C1 segment of cervical spinal cord (tissue), 14 donors: ENCODE results near the gene REPIN1.

Experiments
- DNase-seq, 14 donors: peaks; one replicate each; lab custom pipeline; 2025; lab: John Stamatoyannopoulos, UW

The REPIN1 gene

GRCh38 chr7:150360363-150361058, 8.1 kb upstream of the REPIN1 start:
- no peak for DNase-seq

- no peak for DNase-seq
These were observed 7.2 kb upstream of the REPIN1 start for GRCh38 chr7:150361402-150361801.

GRCh38 chr7:150361807-150362621, 6.6 kb upstream of the REPIN1 start:
- DNase-seq: no peak

GRCh38 chr7:150363370-150363769, 5.3 kb upstream of the REPIN1 start:
- DNase-seq: no peak

GRCh38 chr7:150363872-150364271, 4.8 kb upstream of the REPIN1 start:
- DNase-seq: no peak

DNA sequence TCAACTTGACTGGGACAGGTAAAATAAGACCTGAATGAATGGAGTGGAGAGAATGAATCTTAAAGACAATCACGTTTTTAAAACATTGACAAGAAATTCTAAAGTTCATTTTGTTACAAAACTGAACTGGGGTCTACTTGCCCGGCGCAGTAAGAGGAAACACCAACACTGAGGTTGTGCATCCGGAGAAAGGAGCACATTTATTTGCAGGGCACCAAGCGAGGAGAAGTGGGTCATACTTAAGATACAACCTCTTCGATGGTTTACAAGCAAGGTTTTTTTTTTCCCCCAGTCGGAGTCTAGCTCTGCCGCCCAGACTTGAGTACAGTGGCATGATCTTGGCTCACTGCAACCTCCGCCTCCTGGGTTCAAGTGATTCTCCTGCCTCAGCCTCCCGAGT, 3.4 kb upstream of the REPIN1 start:
- DNase-seq: no peak

GRCh38 chr7:150365673-150366398, 2.8 kb upstream of the REPIN1 start:
- DNase-seq: no peak

DNA sequence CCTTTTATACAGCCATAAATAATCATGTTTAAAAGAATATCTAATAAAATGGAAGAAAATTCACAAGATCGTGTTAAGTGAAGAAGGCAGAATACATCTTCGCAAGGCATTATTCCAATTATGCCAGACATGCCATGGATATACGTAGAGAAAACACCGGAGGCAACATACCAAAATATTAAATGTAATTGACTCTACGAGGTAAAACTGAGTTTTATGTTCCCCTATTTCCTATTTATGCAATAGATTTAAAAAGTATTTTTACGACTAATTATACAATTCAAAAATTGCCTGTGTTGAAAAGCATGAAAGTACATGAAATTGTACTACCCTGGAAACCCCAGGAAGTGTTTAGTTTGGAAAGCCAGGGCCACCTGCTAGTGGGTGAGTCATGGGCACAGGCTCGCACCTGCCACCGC, 936 bp upstream of the REPIN1 start:
- DNase-seq: no peak

- peak in 8 of 14 donors; percentile 57 to 83 (median 73) for DNase-seq
These were observed 494 bp downstream of the REPIN1 start for GRCh38 chr7:150368884-150369747.

- DNase-seq: no peak
These were observed 1.3 kb downstream of the REPIN1 start for GRCh38 chr7:150369748-150370501.

- DNase-seq: no peak
These were observed 2.0 kb downstream of the REPIN1 start for GRCh38 chr7:150370612-150371071.

GRCh38 chr7:150371131-150371995, 2.7 kb downstream of the REPIN1 start:
- DNase-seq: no peak

- DNase-seq: no peak
These were observed 3.3 kb downstream of the REPIN1 start for GRCh38 chr7:150371996-150372270.

DNA sequence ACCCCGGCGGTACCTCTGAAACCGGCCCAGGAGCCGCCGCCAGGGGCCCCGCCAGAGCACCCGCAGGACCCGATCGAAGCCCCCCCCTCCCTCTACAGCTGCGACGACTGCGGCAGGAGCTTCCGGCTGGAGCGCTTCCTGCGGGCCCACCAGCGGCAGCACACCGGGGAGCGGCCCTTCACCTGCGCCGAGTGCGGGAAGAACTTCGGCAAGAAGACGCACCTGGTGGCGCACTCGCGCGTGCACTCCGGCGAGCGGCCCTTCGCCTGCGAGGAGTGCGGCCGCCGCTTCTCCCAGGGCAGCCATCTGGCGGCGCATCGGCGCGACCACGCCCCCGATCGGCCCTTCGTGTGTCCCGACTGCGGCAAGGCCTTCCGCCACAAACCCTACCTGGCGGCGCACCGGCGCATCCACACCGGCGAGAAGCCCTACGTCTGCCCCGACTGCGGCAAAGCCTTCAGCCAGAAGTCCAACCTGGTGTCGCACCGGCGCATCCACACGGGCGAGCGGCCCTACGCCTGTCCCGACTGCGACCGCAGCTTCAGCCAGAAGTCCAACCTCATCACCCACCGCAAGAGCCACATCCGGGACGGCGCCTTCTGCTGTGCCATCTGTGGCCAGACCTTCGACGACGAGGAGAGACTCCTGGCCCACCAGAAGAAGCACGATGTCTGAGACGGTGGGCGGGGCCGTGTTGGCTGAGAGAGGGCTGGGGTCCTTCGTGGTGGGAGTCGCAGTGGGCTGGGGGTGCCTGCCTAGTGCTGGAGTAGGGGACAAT, 3.8 kb downstream of the REPIN1 start:
- no peak for DNase-seq

GRCh38 chr7:150373049-150373801, 4.6 kb downstream of the REPIN1 start:
- no peak for DNase-seq

GRCh38 chr7:150374026-150374425, 5.4 kb downstream of the REPIN1 start:
- DNase-seq: no peak

DNA sequence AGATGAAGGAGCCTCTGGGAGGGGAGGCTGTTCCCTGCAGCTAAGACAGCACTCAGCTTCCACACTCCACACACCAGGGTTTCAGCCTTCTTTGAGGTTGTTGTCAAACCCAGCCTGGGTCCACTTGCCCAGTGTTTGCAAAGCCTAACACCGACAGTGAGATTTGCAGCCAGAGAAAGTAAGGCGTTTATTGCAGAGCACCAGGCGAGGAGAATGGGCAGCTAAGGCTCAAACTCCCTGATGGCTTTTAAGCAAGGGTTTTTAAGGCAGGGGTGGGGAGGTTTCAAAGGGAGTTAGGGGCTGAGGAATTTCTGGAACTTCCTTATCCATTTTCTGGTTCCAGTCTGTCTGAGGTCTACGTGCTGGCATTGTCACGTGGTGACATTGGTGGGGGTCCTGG, 5.8 kb downstream of the REPIN1 start:
- no peak for DNase-seq
